ENCODE measurements around the gene GLT6D1. TPM values are rescaled to one million over a fixed set of nuclear protein-coding genes. Genes with fewer than 3 reads are reported as not detected.

Gene GLT6D1
- total RNA-seq, 1 donor from 2014 or later: not detected

DNA sequence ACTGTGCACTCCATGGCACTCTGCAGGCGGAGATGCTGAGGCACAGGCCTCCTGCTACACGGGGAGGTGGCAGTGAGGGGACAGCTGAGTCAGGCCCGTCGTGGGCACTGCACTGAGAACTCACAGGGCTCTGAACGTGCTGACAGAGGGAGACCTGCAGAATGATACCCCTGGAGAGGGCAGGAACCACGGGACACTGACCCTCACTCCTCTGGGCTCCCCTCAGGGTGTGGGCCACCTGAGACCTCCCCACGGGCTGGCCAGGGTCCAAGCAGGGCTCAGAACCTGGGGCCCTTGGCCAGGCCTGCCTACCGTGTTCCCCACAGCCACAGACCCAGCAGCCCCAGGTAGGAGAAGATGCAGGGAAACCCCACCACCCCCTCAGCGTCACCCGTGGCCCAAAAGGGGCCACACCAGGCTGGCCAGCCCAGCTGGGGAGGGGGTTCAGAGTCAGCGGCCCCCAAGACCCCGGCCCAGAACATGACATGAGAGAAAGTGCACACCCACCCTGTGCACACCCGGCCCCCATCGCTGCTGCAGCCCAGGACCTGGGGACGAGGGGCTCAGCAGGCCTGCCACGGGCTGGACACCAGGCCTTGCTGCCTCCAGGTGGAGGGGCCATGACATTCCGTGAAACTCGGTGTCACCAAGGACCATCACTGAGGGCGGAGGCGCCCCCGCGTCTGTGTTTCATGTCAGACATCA is 30.9 kb downstream of the GLT6D1 start:
- H3K36me3 ChIP-seq: no peaks in the 10 kb centered on the region
- H3K4me3 ChIP-seq: no peak overlapping the region
- H3K4me1 ChIP-seq: no peaks in the 10 kb centered on the region
- intact Hi-C loops (cut with DNase I): loop anchor here (10.0 kb wide), 1 partner anchor 676 kb away; no protein-coding TSS in a partner anchor
- H3K9me3 ChIP-seq: no peaks in the 10 kb centered on the region
- no peak overlapping the region for H3K27ac ChIP-seq
- TF ChIP-seq, protein P1, sequence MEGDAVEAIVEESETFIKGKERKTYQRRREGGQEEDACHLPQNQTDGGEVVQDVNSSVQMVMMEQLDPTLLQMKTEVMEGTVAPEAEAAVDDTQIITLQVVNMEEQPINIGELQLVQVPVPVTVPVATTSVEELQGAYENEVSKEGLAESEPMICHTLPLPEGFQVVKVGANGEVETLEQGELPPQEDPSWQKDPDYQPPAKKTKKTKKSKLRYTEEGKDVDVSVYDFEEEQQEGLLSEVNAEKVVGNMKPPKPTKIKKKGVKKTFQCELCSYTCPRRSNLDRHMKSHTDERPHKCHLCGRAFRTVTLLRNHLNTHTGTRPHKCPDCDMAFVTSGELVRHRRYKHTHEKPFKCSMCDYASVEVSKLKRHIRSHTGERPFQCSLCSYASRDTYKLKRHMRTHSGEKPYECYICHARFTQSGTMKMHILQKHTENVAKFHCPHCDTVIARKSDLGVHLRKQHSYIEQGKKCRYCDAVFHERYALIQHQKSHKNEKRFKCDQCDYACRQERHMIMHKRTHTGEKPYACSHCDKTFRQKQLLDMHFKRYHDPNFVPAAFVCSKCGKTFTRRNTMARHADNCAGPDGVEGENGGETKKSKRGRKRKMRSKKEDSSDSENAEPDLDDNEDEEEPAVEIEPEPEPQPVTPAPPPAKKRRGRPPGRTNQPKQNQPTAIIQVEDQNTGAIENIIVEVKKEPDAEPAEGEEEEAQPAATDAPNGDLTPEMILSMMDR (IDR thresholded peaks at IDR 0.05): no peak
- no peaks in the 10 kb centered on the region for H3K27me3 ChIP-seq
- no peak for DNase-seq (ENCODE audit: low spot score in 2 of 2)

DNA sequence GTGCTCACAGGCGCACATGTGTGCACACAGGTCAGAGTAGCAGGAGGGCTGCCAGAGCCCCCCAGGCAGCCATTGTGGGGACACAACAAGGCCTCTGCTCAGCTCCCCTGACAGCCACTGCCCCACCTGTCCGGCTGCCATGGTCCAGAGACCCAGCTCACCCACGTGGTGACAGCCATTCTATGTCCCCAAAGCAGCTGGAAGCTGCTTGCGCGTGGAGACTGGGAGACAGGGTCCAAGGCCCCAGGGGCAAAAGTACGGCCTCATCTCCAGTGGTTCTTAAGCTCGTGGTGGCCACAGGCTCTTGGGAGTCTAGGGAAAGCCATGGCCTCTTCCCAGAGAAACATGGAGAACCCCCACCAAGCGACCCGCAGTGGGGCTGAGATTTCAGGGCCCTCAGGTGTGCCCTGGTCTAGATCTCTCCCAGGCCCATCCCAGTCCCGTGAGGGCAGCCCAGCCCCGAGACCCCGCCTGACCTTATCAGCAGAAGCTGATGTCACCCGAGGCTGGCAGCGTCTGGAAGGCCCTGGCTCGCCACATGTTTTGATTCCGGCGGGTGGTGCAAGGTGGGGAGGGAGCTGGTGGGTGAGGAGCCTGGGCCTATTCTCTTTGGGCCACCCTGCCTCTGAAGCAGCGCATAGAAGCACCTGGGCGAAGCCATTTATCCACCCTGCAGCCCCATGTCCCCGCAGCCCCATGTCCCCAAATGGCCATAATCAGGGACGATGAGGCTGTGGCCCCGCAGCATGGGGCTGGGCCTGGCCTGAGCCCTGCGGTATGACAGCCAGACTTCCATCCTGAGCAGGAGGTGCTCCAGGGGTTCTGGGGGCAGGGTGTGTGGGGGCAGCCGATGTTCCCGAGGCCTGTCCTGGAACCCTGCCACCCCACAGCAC is 31.7 kb downstream of the GLT6D1 start:
- DNase-seq (ENCODE audit: low spot score in 2 of 2): no peak
- intact Hi-C loops (cut with DNase I): loop anchor here (10.0 kb wide), 1 partner anchor 677 kb away; no protein-coding TSS in a partner anchor
- Histone ChIP-seq H3K4me3 (no peak overlapping the region), H3K4me1 (no peaks in the 10 kb centered on the region), H3K9me3 (no peaks in the 10 kb centered on the region), H3K27me3 (no peaks in the 10 kb centered on the region), H3K27ac (no peak overlapping the region), H3K36me3 (no peaks in the 10 kb centered on the region)
- TF ChIP-seq, protein P1 (IDR thresholded peaks at IDR 0.05): no peak

DNA sequence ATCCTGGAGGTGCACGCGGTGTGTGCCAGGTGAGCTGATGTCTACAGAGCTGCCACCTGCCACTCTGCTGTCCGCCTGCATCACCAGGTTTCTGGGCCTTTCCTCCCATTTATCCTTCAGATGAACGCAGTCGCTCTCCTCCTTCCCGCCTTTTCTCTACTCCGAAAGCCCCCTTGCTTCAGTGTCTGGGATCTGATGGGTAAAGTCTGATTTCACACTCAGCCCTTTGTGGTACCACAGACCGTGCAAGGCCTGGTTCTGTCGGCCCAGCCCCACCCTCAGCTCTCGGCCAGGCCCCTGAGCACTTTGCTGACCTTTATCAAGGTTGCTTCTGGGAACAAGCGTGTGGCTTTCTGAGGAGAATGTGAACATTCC is 32.5 kb downstream of the GLT6D1 start:
- Histone ChIP-seq H3K36me3 (no peaks in the 10 kb centered on the region), H3K27me3 (no peaks in the 10 kb centered on the region), H3K4me3 (no peak overlapping the region), H3K9me3 (no peaks in the 10 kb centered on the region), H3K27ac (no peak overlapping the region), H3K4me1 (no peaks in the 10 kb centered on the region)
- TF ChIP-seq, protein P1 (IDR thresholded peaks at IDR 0.05): no peak
- peak in 1 of 2 donors; percentile 58 for DNase-seq (ENCODE audit: low spot score in 2 of 2)
- intact Hi-C loops (cut with DNase I): loop anchor here (10.0 kb wide), 1 partner anchor 678 kb away; no protein-coding TSS in a partner anchor

DNA sequence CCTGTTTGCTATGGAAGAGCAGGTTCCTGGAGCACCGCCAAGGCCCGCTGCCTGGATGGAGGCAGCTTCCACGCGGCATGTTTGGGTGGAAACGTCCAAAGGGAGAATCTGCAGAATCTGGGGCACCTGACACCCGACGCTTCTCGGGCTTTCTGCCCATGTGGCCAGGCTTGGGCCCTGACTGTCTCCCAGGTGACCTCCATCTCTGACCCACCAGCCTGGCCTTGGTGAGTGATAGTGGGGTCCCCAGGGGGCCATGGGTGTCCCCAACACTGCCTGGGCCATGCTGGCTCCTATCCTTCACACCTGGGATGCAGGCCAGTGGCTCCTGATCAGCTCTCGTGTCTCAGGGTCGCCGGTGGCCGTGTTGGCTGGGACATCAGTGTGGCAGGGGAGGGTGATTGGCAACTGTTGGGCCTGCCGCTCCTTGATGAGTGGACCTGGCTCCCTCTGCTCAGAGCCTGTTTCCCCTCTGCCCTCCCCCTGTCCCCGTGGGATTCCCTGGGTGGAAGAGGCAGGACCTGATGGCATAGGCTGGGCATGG is 34.0 kb downstream of the GLT6D1 start:
- no peak for DNase-seq (ENCODE audit: low spot score in 2 of 2)
- intact Hi-C loops (cut with DNase I): loop anchor here (10.0 kb wide), 1 partner anchor 679 kb away; no protein-coding TSS in a partner anchor
- H3K9me3 ChIP-seq: no peaks in the 10 kb centered on the region
- H3K4me3 ChIP-seq: no peak overlapping the region
- TF ChIP-seq, protein P1 (IDR thresholded peaks at IDR 0.05): no peak
- H3K27me3 ChIP-seq: no peaks in the 10 kb centered on the region
- no peaks in the 10 kb centered on the region for H3K4me1 ChIP-seq
- no peak overlapping the region for H3K27ac ChIP-seq
- H3K36me3 ChIP-seq: no peaks in the 10 kb centered on the region

DNA sequence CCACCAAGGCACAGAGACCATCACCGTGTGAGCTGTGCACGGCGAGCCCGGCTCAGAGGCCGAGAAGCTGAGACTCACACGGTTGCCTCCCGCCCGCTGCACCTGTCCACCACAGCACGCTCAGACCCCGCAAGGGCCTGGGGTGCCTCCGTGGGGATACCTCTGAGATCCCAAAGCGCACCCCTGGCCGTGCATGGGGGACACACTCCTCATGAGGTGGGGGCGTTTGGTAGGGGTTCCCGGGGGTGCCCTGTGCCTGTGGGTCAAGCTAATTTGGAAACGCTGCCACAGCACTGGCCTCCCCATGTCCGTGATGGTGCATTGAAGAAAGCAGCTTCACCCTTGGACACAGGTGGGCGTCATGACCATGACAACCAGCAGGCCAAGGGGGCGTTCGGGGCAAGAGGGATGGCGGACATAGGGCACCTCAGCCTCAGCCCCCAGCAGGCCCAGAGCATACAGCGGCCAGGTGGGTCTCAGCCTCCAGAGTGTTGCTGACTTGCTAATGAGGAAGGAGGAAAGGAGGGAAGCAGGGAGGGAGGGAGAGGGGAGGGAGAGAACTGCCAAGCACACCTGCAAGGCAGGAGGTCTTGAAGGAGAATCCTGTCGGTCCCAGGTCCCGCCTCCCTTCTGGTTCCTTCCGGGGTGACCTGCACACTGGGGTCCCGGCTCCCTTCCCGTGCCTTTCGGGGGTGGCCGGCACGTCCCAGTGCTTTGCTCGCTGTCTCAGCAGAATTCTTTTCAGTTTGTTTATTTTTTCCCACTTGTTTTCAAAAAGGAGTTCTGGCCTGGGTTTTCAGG is 34.7 kb downstream of the GLT6D1 start:
- no peak overlapping the region for H3K4me3 ChIP-seq
- DNase-seq (ENCODE audit: low spot score in 2 of 2): no peak
- intact Hi-C loops (cut with DNase I): loop anchor here (10.0 kb wide), 1 partner anchor 680 kb away; no protein-coding TSS in a partner anchor
- no peak overlapping the region for H3K27ac ChIP-seq
- TF ChIP-seq, protein P1 (IDR thresholded peaks at IDR 0.05): no peak
- no peaks in the 10 kb centered on the region for H3K4me1 ChIP-seq
- H3K9me3 ChIP-seq: no peaks in the 10 kb centered on the region
- H3K36me3 ChIP-seq: no peaks in the 10 kb centered on the region
- H3K27me3 ChIP-seq: no peaks in the 10 kb centered on the region
